HCT116 (cell line): ENCODE results near the gene AKT3. TPM values are rescaled to one million over a fixed set of nuclear protein-coding genes. Genes with fewer than 3 reads are reported as not detected.

Experiments used
- ATAC-seq: fragments of 200-7000 bp; cut with Tn5 transposase; 2 replicates; pipeline ENCODE4 v1.9.1; 2020; ENCODE audit warnings: mild to moderate bottlenecking, moderate library complexity
- BruUV-seq: library from RNA; stranded (reverse); fragments of 400-500 nt; replicated peaks from 2 replicates; lab custom pipeline; 2021; lab: Mats Ljungman, UMichigan
- CTCF ChIA-PET: fragments of 300-600 bp; sonication (Branson Sonifier 250); formaldehyde crosslinking; loops from one replicate; lab custom pipeline; 2021; ENCODE audit warnings: antibody characterized with exemption; lab: Charles Lee
- POLR2A ChIA-PET: fragments of 300-600, 350-600 bp; sonication (Branson Sonifier 250); formaldehyde crosslinking; loops from one replicate; lab custom pipeline; 2021; ENCODE audit warnings: antibody characterized with exemption; lab: Charles Lee
- RAD21 ChIA-PET, 2 experiments: fragments of 300-600 bp; sonication (Branson Sonifier 250); formaldehyde crosslinking; loops; one replicate each; lab custom pipeline; 2023; ENCODE audit warnings: low total read pairs in 2 of 2; ENCODE audit not compliant: uncharacterized antibody in 2 of 2, unreplicated experiment in 2 of 2, low non-redundant PET in 1 of 2; lab: Charles Lee
- DNase-seq: peaks from one replicate; pipeline ENCODE4 v3.0.0-alpha.2; 2010; ENCODE audit warnings: low read depth, low spot score
- H2AFZ ChIP-seq: fragments of 200-600 bp; shearing (Covaris generic), sonication (generic); 2 replicates; pipeline ENCODE4 v1.6.1; 2017; ENCODE audit warnings: low read depth, mixed run types, mixed read lengths, antibody characterized with exemption, low read length; ENCODE audit not compliant: poor library complexity, severe bottlenecking
- H3K27ac ChIP-seq: 2 replicates; pipeline ENCODE4 v1.5.1; 2012; ENCODE audit warnings: low read depth, low read length
- H3K27me3 ChIP-seq: fragments of 200-600 bp; sonication (generic); 2 replicates; pipeline ENCODE4 v1.6.1; 2016; ENCODE audit warnings: mixed run types, low read length, mixed read lengths; ENCODE audit not compliant: insufficient read depth
- H3K36me3 ChIP-seq, 2 experiments: fragments of 200-500 bp in 1 of 2; fragments of 200-600 bp in 1 of 2; sonication (Bioruptor generic) in 1 of 2; sonication (generic) in 1 of 2; 2 replicates each; pipeline versions ENCODE4 v1.5.1 to v1.6.1; 2014 to 2016; ENCODE audit warnings: low read length in 2 of 2, inconsistent platforms in 1 of 2, mixed read lengths in 1 of 2, mixed run types in 1 of 2; ENCODE audit not compliant: insufficient read depth in 2 of 2, control insufficient read depth in 1 of 2
- H3K4me1 ChIP-seq, 2 experiments: fragments of 200-600 bp in 1 of 2; sonication (generic) in 1 of 2; 2 replicates each; pipeline versions ENCODE4 v1.5.1 to v1.6.1; 2012 to 2017; ENCODE audit warnings: low read length in 2 of 2, inconsistent platforms in 1 of 2, mild to moderate bottlenecking in 1 of 2, mixed read lengths in 1 of 2, mixed run types in 1 of 2, moderate library complexity in 1 of 2; ENCODE audit not compliant: insufficient read depth in 2 of 2, control insufficient read depth in 1 of 2
- H3K4me2 ChIP-seq: fragments of 200-600 bp; sonication (generic); 2 replicates; pipeline ENCODE4 v1.6.1; 2017; ENCODE audit warnings: mixed run types, low read length, mixed read lengths
- H3K4me3 ChIP-seq, 2 experiments: fragments of 200-600 bp in 1 of 2; sonication (generic) in 1 of 2; replicated peaks in 1 of 2; 2 replicates each; pipeline ENCODE4 v1.5.1; 2011 to 2016; ENCODE audit warnings: low read length in 2 of 2, control low read depth in 1 of 2, low read depth in 1 of 2, mild to moderate bottlenecking in 1 of 2, mixed read lengths in 1 of 2, mixed run types in 1 of 2
- H3K79me2 ChIP-seq: fragments of 200-600 bp; sonication (generic); 2 replicates; pipeline ENCODE4 v1.6.1; 2017; ENCODE audit warnings: mild to moderate bottlenecking, mixed run types, low read length, moderate library complexity, mixed read lengths; ENCODE audit not compliant: insufficient read depth
- H3K9ac ChIP-seq: fragments of 200-600 bp; sonication (generic); 2 replicates; pipeline ENCODE4 v1.6.1; 2016; ENCODE audit warnings: low read length, mixed read lengths
- H3K9me2 ChIP-seq: fragments of 200-600 bp; sonication (generic), shearing (Covaris generic); 2 replicates; pipeline ENCODE4 v1.6.1; 2017; ENCODE audit warnings: mixed run types, mild to moderate bottlenecking, moderate library complexity; ENCODE audit not compliant: insufficient read depth
- H3K9me3 ChIP-seq, 2 experiments: fragments of 200-500 bp in 1 of 2; fragments of 200-600 bp in 1 of 2; sonication (Bioruptor generic) in 1 of 2; sonication (generic) in 1 of 2; 2 replicates each; pipeline ENCODE4 v1.6.1; 2014 to 2017; ENCODE audit warnings: low read length in 2 of 2, mixed read lengths in 2 of 2, inconsistent platforms in 1 of 2, low read depth in 1 of 2, mild to moderate bottlenecking in 1 of 2, mixed run types in 1 of 2, moderate library complexity in 1 of 2; ENCODE audit not compliant: control insufficient read depth in 1 of 2, insufficient read depth in 1 of 2
- H4K20me1 ChIP-seq: fragments of 200-600 bp; sonication (generic), shearing (Covaris generic); 2 replicates; pipeline ENCODE4 v1.6.1; 2017; ENCODE audit warnings: mixed run types, mild to moderate bottlenecking, moderate library complexity; ENCODE audit not compliant: insufficient read depth
- EGR1 ChIP-seq: IDR thresholded peaks from 2 replicates; pipeline ENCODE4 v1.6.1; 2012; ENCODE audit warnings: low read depth
- ELF1 ChIP-seq: IDR thresholded peaks from 2 replicates; pipeline ENCODE4 v1.6.1; 2012; ENCODE audit warnings: low read depth, borderline replicate concordance
- FOSL1 ChIP-seq: IDR thresholded peaks from 2 replicates; pipeline ENCODE4 v1.6.1; 2012; ENCODE audit warnings: low read depth
- MAX ChIP-seq: IDR thresholded peaks from 2 replicates; pipeline ENCODE4 v1.6.1; 2012
- POLR2A ChIP-seq: IDR thresholded peaks from 2 replicates; pipeline ENCODE4 v1.7.0; 2011; ENCODE audit warnings: borderline replicate concordance; ENCODE audit not compliant: insufficient read depth, insufficient read length; ENCODE audit errors: extremely low read depth
- RAD21 ChIP-seq: IDR thresholded peaks from 2 replicates; pipeline ENCODE4 v1.6.1; 2012; ENCODE audit warnings: low read depth, mild to moderate bottlenecking
- SIN3A ChIP-seq: IDR thresholded peaks from 2 replicates; pipeline ENCODE4 v1.6.1; 2012; ENCODE audit warnings: low read depth
- SRF ChIP-seq: IDR thresholded peaks from 2 replicates; pipeline ENCODE4 v1.6.1; 2012; ENCODE audit warnings: low read depth
- ZFX ChIP-seq: fragments of 450-650 bp; IDR thresholded peaks from 2 replicates; pipeline ENCODE4 v1.6.1; 2017
- ZNF274 ChIP-seq: fragments of 200-500 bp; sonication (Bioruptor generic); IDR thresholded peaks from 2 replicates; pipeline ENCODE4 v1.6.1; 2014; ENCODE audit warnings: mild to moderate bottlenecking, low read depth, low read length, inconsistent platforms
- intact Hi-C: fragments of 100-400 bp; cut with micrococcal nuclease; formaldehyde crosslinking; loops from 2 replicates; pipeline ENCODE4 v1.10.0; 2022
- total RNA-seq: library from RNA; stranded (reverse); gene quantifications from one replicate; pipeline ENCODE4 v1.2.1, GENCODE V29; 2021; ENCODE audit not compliant: unreplicated experiment
- TF ChIP-seq, protein P1 (sequence below): IDR thresholded peaks from 2 replicates; pipeline ENCODE4 v1.6.1; 2011; ENCODE audit warnings: mild to moderate bottlenecking, low read length, moderate library complexity; ENCODE audit not compliant: insufficient replicate concordance; ENCODE audit errors: extremely low read depth

AKT3 gene
- total RNA-seq, 1 experiment from 2014 or later = 0.49 TPM

DNA sequence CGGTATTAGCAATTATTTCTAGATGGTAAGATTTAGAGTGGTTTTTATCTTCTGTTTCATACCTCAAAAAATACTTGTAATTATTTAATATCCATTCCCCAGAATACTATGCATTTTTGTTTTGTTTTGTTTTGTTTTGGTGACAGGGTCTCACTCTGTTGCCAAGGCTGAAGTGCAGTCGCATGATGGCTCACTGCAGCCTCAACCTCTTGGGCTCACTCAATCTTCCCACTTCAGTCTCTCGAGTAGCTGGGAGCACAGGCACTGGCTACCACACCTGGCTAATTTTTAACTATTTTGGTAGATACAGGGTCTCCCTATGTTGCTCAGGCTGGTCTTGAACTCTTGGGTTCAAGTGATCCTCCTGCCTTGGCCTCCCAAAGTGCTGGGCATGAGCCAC lies 252.7 kb downstream of the AKT3 start:
- DNase-seq (no peak), ATAC-seq (no peak)
- no peak for TF ChIP-seq FOSL1
- TF ChIP-seq SRF = no peak
- TF ChIP-seq ZFX = no peak
- TF ChIP-seq ELF1 = no peak
- TF ChIP-seq EGR1 = no peak
- TF ChIP-seq SIN3A = no peak
- no peak for TF ChIP-seq POLR2A
- no peak for TF ChIP-seq RAD21
- no peak for TF ChIP-seq ZNF274
- TF ChIP-seq, protein P1, sequence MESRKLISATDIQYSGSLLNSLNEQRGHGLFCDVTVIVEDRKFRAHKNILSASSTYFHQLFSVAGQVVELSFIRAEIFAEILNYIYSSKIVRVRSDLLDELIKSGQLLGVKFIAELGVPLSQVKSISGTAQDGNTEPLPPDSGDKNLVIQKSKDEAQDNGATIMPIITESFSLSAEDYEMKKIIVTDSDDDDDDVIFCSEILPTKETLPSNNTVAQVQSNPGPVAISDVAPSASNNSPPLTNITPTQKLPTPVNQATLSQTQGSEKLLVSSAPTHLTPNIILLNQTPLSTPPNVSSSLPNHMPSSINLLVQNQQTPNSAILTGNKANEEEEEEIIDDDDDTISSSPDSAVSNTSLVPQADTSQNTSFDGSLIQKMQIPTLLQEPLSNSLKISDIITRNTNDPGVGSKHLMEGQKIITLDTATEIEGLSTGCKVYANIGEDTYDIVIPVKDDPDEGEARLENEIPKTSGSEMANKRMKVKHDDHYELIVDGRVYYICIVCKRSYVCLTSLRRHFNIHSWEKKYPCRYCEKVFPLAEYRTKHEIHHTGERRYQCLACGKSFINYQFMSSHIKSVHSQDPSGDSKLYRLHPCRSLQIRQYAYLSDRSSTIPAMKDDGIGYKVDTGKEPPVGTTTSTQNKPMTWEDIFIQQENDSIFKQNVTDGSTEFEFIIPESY = no peak
- TF ChIP-seq MAX = no peak
- Histone ChIP-seq H3K4me3 (no peak overlapping the region), H3K79me2 (no peaks in the 10 kb centered on the region), H4K20me1 (no peaks in the 10 kb centered on the region), H3K9me2 (no peaks in the 10 kb centered on the region), H3K9ac (no peak overlapping the region), H3K9me3 (no peaks in the 10 kb centered on the region), H3K27ac (no peak overlapping the region), H3K4me2 (no peak overlapping the region), H3K4me1 (no peaks in the 10 kb centered on the region), H3K27me3 (no peaks in the 10 kb centered on the region), H2AFZ (no peak overlapping the region), H3K36me3 (no peaks in the 10 kb centered on the region)
- no TSS peak for BruUV-seq
- ChIA-PET POLR2A (no interaction called here), RAD21 (no interaction called here), CTCF (no interaction called here)
- intact Hi-C loops = no loop called here
